H9 (cell line): Measurements from ENCODE around the gene MRPL16. TPM values are rescaled to one million over a fixed set of nuclear protein-coding genes. Genes with fewer than 3 reads are reported as not detected.

Experiments
- DNase-seq: peaks from one replicate; pipeline ENCODE4 v3.0.0-alpha.2; 2017
- H2AFZ ChIP-seq: one replicate; pipeline ENCODE4 v1.6.1; 2013; ENCODE audit warnings: mild to moderate bottlenecking, low read length, control low read depth, moderate library complexity
- H2AK5ac ChIP-seq: 2 replicates; pipeline ENCODE4 v1.6.1; 2013; ENCODE audit warnings: low read length, control low read depth, mixed read lengths; ENCODE audit not compliant: insufficient read length
- H2BK120ac ChIP-seq: one replicate; pipeline ENCODE4 v1.6.1; 2013; ENCODE audit warnings: low read depth, mild to moderate bottlenecking, low read length, control low read depth, inconsistent platforms; ENCODE audit not compliant: poor library complexity, severe bottlenecking
- H2BK12ac ChIP-seq: 2 replicates; pipeline ENCODE4 v1.6.1; 2013; ENCODE audit warnings: low read length, control low read depth, mixed read lengths, low read depth; ENCODE audit not compliant: insufficient read length
- H2BK15ac ChIP-seq: 2 replicates; pipeline ENCODE4 v1.6.1; 2013; ENCODE audit warnings: low read depth, low read length, control low read depth
- H2BK20ac ChIP-seq: one replicate; pipeline ENCODE4 v1.6.1; 2013; ENCODE audit warnings: low read depth, mild to moderate bottlenecking, low read length, control low read depth, inconsistent platforms; ENCODE audit not compliant: poor library complexity, severe bottlenecking
- H2BK5ac ChIP-seq: 2 replicates; pipeline ENCODE4 v1.6.1; 2013; ENCODE audit warnings: low read length, control low read depth, mixed read lengths; ENCODE audit not compliant: insufficient read length
- H3K14ac ChIP-seq: 2 replicates; pipeline ENCODE4 v1.6.1; 2013; ENCODE audit warnings: low read length, control low read depth; ENCODE audit not compliant: insufficient read depth
- H3K18ac ChIP-seq: 2 replicates; pipeline ENCODE4 v1.6.1; 2013; ENCODE audit warnings: low read depth, mild to moderate bottlenecking, mixed read lengths, low read length, control low read depth; ENCODE audit not compliant: insufficient read length
- H3K23ac ChIP-seq: 2 replicates; pipeline ENCODE4 v1.6.1; 2013; ENCODE audit warnings: low read length, control low read depth, mixed read lengths, low read depth; ENCODE audit not compliant: insufficient read length
- H3K23me2 ChIP-seq: 2 replicates; pipeline ENCODE4 v1.6.1; 2013; ENCODE audit warnings: low read depth, mild to moderate bottlenecking, mixed read lengths, low read length, control low read depth; ENCODE audit not compliant: insufficient read length, poor library complexity, severe bottlenecking
- H3K27ac ChIP-seq: 2 replicates; pipeline ENCODE4 v1.5.1; 2013; ENCODE audit warnings: low read length, control low read depth, mixed read lengths, low read depth; ENCODE audit not compliant: insufficient read length
- H3K27me3 ChIP-seq: 2 replicates; pipeline ENCODE4 v1.6.1; 2013; ENCODE audit warnings: low read length, control low read depth, inconsistent platforms; ENCODE audit not compliant: insufficient read depth
- H3K4ac ChIP-seq: 2 replicates; pipeline ENCODE4 v1.6.1; 2013; ENCODE audit warnings: low read depth, mild to moderate bottlenecking, control low read depth, inconsistent platforms, low read length, moderate library complexity
- H3K4me1 ChIP-seq: 2 replicates; pipeline ENCODE4 v1.6.1; 2013; ENCODE audit warnings: low read length, control low read depth, inconsistent platforms; ENCODE audit not compliant: insufficient read depth
- H3K4me2 ChIP-seq: 2 replicates; pipeline ENCODE4 v1.6.1; 2013; ENCODE audit warnings: low read length, control low read depth, mixed read lengths; ENCODE audit not compliant: insufficient read length, insufficient read depth
- H3K56ac ChIP-seq: 2 replicates; pipeline ENCODE4 v1.6.1; 2013; ENCODE audit warnings: low read depth, mild to moderate bottlenecking, mixed read lengths, low read length, control low read depth; ENCODE audit not compliant: insufficient read length
- H3K79me1 ChIP-seq: 2 replicates; pipeline ENCODE4 v1.6.1; 2013; ENCODE audit warnings: low read depth, mild to moderate bottlenecking, moderate library complexity, low read length, control low read depth, inconsistent platforms; ENCODE audit not compliant: insufficient read depth, poor library complexity, severe bottlenecking
- H3K79me2 ChIP-seq: 2 replicates; pipeline ENCODE4 v1.6.1; 2013; ENCODE audit warnings: low read length, control low read depth, inconsistent platforms; ENCODE audit not compliant: insufficient read depth
- H3K9ac ChIP-seq: 2 replicates; pipeline ENCODE4 v1.6.1; 2013; ENCODE audit warnings: low read length, control low read depth, mixed read lengths; ENCODE audit not compliant: insufficient read length; ENCODE audit errors: extremely low read depth
- H3K9me3 ChIP-seq: one replicate; pipeline ENCODE4 v1.6.1; 2013; ENCODE audit warnings: low read depth, low read length, inconsistent platforms; ENCODE audit not compliant: control insufficient read depth
- H3T11ph ChIP-seq: one replicate; pipeline ENCODE4 v1.6.1; 2013; ENCODE audit warnings: mild to moderate bottlenecking, low read length, control low read depth, inconsistent platforms
- H4K20me1 ChIP-seq: one replicate; pipeline ENCODE4 v1.6.1; 2013; ENCODE audit not compliant: control insufficient read depth, insufficient read length, insufficient read depth
- H4K5ac ChIP-seq: 2 replicates; pipeline ENCODE4 v1.6.1; 2013; ENCODE audit warnings: low read depth, mild to moderate bottlenecking, mixed read lengths, low read length, control low read depth; ENCODE audit not compliant: insufficient read length
- H4K8ac ChIP-seq: replicated peaks from 2 replicates; pipeline ENCODE4 v1.6.1; 2013; ENCODE audit warnings: low read length, control low read depth, mixed read lengths, low read depth; ENCODE audit not compliant: insufficient read length
- H4K91ac ChIP-seq: 2 replicates; pipeline ENCODE4 v1.6.1; 2013; ENCODE audit warnings: low read depth, mild to moderate bottlenecking, moderate library complexity, mixed read lengths, low read length, control low read depth; ENCODE audit not compliant: insufficient read length
- H3K27ac Mint-ChIP-seq, 3 experiments: 2 replicates in 2 of 3; 3 replicates in 1 of 3; pipeline ENCODE4 v1.8.0; 2020 to 2021; ENCODE audit warnings: mixed read lengths in 3 of 3, mild to moderate bottlenecking in 1 of 3, moderate library complexity in 1 of 3
- H3K27me3 Mint-ChIP-seq: 2 replicates; pipeline ENCODE4 v1.8.0; 2021; ENCODE audit warnings: low read depth, mild to moderate bottlenecking, moderate library complexity, mixed read lengths
- H3K36me3 Mint-ChIP-seq, 3 experiments: 2 replicates in 2 of 3; 3 replicates in 1 of 3; pipeline ENCODE4 v1.8.0; 2020 to 2021; ENCODE audit warnings: low read depth in 3 of 3, mixed read lengths in 3 of 3; ENCODE audit not compliant: insufficient read depth in 1 of 3
- H3K4me1 Mint-ChIP-seq, 2 experiments: 2 replicates each; pipeline ENCODE4 v1.8.0; 2020; ENCODE audit warnings: mixed read lengths in 2 of 2
- H3K4me3 Mint-ChIP-seq, 2 experiments: 2 replicates in 1 of 2; 3 replicates in 1 of 2; pipeline ENCODE4 v1.8.0; 2020 to 2021; ENCODE audit warnings: mild to moderate bottlenecking in 2 of 2, mixed read lengths in 2 of 2, moderate library complexity in 1 of 2
- H3K9me3 Mint-ChIP-seq, 2 experiments: 2 replicates in 1 of 2; 3 replicates in 1 of 2; pipeline ENCODE4 v1.8.0; 2020; ENCODE audit warnings: mild to moderate bottlenecking in 2 of 2, mixed read lengths in 2 of 2, moderate library complexity in 1 of 2
- CTCF ChIP-seq: fragments of 200-600 bp; sonication (generic); conservative IDR thresholded peaks from 3 replicates; pipeline ENCODE4 v1.8.0; 2021; ENCODE audit warnings: antibody characterized with exemption, mild to moderate bottlenecking
- WGBS: extraction: QIAGEN DNeasy Blood & Tissue Kit; methylation state at CpG from one replicate; pipeline ENCODE4 v1.1.7; 2013; ENCODE audit warnings: missing lambda C conversion rate, low lambda C conversion rate, mixed read lengths; ENCODE audit not compliant: insufficient read length; ENCODE audit errors: extremely low coverage; 5-methylcytosine and 5-hydroxymethylcytosine counted together
- total RNA-seq: library from RNA; stranded (reverse); gene quantifications from 2 replicates; pipeline ENCODE4 v1.2.1, GENCODE V29; 2021

The MRPL16 gene
- total RNA-seq, 1 experiment from 2014 or later: 87.1 TPM

DNA sequence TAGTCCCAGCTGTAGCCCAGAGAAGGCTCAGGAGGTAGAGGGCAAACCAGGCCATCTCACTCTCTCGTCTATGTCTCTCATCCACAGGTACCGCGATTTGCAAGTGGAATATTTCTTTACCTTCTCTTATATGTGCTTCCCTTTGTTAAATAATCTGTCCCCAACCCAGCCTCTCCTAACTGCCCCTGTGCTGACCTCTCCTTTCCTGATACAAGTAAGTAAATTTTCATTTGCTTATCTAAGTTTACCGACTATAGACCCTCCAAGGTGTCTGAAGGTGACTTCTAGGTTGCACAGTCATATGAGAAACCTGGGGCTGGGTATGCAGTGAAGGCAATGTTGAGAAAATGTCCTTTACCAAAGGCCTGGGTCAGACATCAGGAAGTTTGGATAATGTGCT lies 34.8 kb upstream of the MRPL16 start, which contains the start of gene CBLIF:
Gene CBLIF (minus strand): TSS at position 101 of the 400 bp plus-strand sequence. CDS start 46 bp downstream, at position 55.
- H3K27me3 Mint-ChIP-seq: no peaks in the 10 kb centered on the region
- Histone ChIP-seq H3K56ac (no peak within 1 kb of the TSS), H3T11ph (no peak within 1 kb of the TSS), H2BK5ac (no peak within 1 kb of the TSS), H4K91ac (no peak within 1 kb of the TSS), H3K4ac (no peak within 1 kb of the TSS), H3K27ac (no peak within 1 kb of the TSS), H2BK20ac (no peak within 1 kb of the TSS), H3K79me1 (no peaks in the 10 kb centered on the region), H3K18ac (no peak within 1 kb of the TSS), H3K23ac (no peak within 1 kb of the TSS), H4K20me1 (no peaks in the 10 kb centered on the region), H2BK15ac (no peak within 1 kb of the TSS), H2AK5ac (no peak within 1 kb of the TSS), H2AFZ (no peak within 1 kb of the TSS), H4K5ac (no peak within 1 kb of the TSS), H3K14ac (no peak within 1 kb of the TSS), H2BK12ac (no peak within 1 kb of the TSS), H3K79me2 (no peaks in the 10 kb centered on the region), H3K9me3 (no peaks in the 10 kb centered on the region), H3K4me2 (no peak within 1 kb of the TSS), H4K8ac (no peak within 1 kb of the TSS), H3K9ac (no peak within 1 kb of the TSS), H3K4me1 (0 out of 2 replicates have a peak, but pooled peaks cover 3% of the 10 kb centered on the region), H3K23me2 (no peaks in the 10 kb centered on the region), H3K27me3 (no peaks in the 10 kb centered on the region), H2BK120ac (no peak within 1 kb of the TSS)
- no peaks in the 10 kb centered on the region for H3K9me3 Mint-ChIP-seq
- TF ChIP-seq CTCF: no peak
- H3K4me3 Mint-ChIP-seq: no peak within 1 kb of the TSS; a peak in 1 of 5 replicates
- H3K4me1 Mint-ChIP-seq: peaks cover 6% of the 10 kb centered on the region in 2 experiments
- DNase-seq: no peak
- H3K27ac Mint-ChIP-seq: peak within 1 kb of the TSS; percentile 52 to 62 (median 55); a peak in 4 of 7 replicates
- WGBS: no CpG with 5 or more reads among the region's 4 CpGs
- H3K36me3 Mint-ChIP-seq: no peaks in the 10 kb centered on the region
